B cell (primary cell): ENCODE results near the gene UPK3A.

ENCODE experiments used
- EZH2 ChIP-seq: IDR thresholded peaks from 2 replicates; pipeline ENCODE4 v1.6.1; 2012; ENCODE audit warnings: borderline replicate concordance, low read depth, mild to moderate bottlenecking, moderate library complexity, low read length; ENCODE audit not compliant: insufficient read depth, poor library complexity, severe bottlenecking
- TF ChIP-seq, protein P1 (sequence below): fragments of 200-600 bp; IDR thresholded peaks from one replicate; pipeline ENCODE4 v1.8.0; 2022; ENCODE audit warnings: antibody characterized with exemption, mild to moderate bottlenecking

DNA sequence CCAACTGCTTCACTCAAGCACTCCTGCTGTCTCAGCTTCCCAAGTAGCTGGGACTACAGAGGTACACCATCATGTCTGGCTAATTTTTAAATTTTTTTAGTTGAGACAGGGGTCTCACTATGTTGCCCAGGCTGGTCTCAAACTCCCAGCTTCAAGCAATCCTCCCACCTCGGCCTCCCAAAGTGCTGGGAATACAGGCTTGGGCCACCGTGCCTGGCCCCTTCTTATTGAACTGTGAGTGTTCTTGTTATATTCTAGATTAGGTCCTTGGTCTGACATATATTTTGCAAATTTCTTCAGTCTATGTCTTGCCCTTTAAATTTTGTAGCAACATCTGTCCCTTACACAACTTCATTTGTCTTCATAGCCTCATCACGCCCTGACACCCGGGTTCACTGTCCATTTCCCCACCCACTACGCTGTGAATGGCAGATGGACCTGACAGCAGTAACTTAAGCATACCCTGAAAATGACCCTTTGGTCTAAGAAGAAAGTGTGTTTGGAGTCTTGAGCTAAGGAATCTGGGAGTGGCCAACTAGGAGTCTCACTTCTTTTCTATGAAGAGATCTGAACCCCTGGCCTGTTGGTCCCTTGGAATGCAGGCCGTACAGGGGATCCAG is 20.8 kb downstream of the UPK3A start:
- TF ChIP-seq, protein P1, sequence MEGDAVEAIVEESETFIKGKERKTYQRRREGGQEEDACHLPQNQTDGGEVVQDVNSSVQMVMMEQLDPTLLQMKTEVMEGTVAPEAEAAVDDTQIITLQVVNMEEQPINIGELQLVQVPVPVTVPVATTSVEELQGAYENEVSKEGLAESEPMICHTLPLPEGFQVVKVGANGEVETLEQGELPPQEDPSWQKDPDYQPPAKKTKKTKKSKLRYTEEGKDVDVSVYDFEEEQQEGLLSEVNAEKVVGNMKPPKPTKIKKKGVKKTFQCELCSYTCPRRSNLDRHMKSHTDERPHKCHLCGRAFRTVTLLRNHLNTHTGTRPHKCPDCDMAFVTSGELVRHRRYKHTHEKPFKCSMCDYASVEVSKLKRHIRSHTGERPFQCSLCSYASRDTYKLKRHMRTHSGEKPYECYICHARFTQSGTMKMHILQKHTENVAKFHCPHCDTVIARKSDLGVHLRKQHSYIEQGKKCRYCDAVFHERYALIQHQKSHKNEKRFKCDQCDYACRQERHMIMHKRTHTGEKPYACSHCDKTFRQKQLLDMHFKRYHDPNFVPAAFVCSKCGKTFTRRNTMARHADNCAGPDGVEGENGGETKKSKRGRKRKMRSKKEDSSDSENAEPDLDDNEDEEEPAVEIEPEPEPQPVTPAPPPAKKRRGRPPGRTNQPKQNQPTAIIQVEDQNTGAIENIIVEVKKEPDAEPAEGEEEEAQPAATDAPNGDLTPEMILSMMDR = no peak
- TF ChIP-seq EZH2 = no peak
